GM18951 (cell line): Measurements from ENCODE around the gene HAGHL.
"Not testable (repeated sequence)": the region's sequence is repeated elsewhere in the genome, so short reads cannot be mapped to it uniquely, and the experiment has no call there.

Experiments
- POLR2A ChIP-seq: IDR thresholded peaks from 4 replicates; pipeline ENCODE4 v1.6.1; 2011; ENCODE audit warnings: mild to moderate bottlenecking; ENCODE audit not compliant: insufficient read length, insufficient read depth; ENCODE audit errors: extremely low read depth
- in situ Hi-C: fragments of 300-500 bp; cut with MboI; formaldehyde crosslinking; loops from one replicate; pipeline ENCODE4 v1.12.0; 2022; ENCODE audit warnings: low sequenced_read_pairs, mixed read lengths, inconsistent platforms; ENCODE audit not compliant: unreplicated experiment

Gene HAGHL

GRCh38 chr16:741986-742629 is 15.2 kb downstream of the HAGHL start:
- no peak for TF ChIP-seq POLR2A
- in situ Hi-C loops = no loop called here

GRCh38 chr16:742894-743293 is 16.0 kb downstream of the HAGHL start:
- in situ Hi-C loops = not testable (repeated sequence)

DNA sequence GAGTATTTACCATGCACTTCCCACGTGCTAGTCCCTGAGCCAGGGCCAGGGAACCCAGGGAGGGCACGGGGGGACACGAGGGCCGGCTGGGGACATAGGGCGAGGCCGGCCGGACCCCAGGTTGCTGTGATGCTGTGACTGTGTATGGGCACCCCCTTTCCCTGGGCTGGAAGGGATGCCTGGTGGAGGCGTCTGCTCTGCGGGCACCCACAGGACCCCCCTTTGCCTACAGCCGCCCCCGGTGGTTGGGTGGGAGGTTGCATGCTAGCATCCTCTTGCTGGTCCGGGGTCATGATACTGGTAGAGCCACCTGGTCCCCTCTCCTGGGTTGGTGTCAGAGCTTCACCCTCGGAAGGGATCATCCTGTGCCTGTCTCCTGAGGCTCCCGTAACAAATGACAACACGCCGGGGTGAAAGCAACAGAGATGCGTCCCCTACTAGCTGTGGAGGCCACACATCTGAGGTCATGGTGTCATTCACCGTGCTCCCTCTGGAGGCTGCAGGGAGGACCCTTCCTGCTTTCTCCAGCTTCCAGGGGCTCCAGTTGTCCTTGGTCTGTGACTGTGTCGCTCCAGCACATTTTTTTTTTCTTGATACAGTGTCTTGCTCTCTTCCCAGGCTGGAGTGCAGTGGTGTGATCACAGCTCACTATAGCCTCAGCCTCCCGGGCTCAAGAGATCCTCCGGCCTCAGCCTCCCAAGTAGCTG is 17.0 kb downstream of the HAGHL start:
- TF ChIP-seq POLR2A = no peak
- in situ Hi-C loops = no loop called here

GRCh38 chr16:745739-746138 is 18.8 kb downstream of the HAGHL start:
- in situ Hi-C loops = no loop called here
- TF ChIP-seq POLR2A = no peak

DNA sequence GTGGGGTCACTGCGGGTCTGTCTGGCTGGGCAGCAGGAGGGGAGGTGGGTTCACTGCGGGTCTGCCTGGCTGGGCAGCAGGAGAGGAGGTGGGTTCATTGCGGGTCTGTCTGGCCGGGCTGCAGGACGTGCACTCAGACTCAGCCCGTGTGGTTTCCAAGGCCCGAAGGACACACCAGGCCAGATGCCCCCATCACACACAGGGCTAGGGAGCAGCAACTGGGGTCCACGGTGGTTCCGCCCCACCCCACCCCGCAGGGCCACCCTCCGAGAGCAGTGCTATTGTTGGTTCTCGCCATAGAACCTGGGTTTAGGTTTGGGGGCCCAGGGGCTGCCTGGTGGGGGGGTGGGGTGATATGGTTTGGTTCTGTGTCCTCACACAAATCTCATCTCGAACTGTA is 19.7 kb downstream of the HAGHL start:
- in situ Hi-C loops = no loop called here
- no peak for TF ChIP-seq POLR2A

GRCh38 chr16:747978-748746 is 21.3 kb downstream of the HAGHL start:
- in situ Hi-C loops = no loop called here
- no peak for TF ChIP-seq POLR2A

- TF ChIP-seq POLR2A = no peak
- in situ Hi-C loops = no loop called here
These were observed 22.1 kb downstream of the HAGHL start for GRCh38 chr16:749010-749409.

GRCh38 chr16:750485-750884 is 23.6 kb downstream of the HAGHL start:
- no peak for TF ChIP-seq POLR2A
- in situ Hi-C loops = no loop called here

- no peak for TF ChIP-seq POLR2A
- in situ Hi-C loops = no loop called here
These were observed 24.5 kb downstream of the HAGHL start for GRCh38 chr16:751152-752006.

DNA sequence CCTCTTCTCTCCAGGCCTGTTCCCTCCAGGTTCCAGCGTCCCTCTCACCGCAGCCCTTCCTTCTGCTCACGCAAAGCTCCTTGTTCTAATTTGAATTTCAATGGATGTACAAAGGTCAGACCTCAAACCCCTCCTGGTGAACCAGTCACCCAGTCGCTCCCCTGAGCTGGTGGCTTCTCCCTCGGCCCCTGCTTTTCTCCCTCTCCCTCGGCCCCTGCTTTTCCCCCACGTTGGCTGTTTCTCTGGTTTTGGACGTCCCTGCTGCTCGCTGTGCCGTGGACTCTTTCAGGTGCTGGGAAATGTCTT is 25.1 kb downstream of the HAGHL start:
- in situ Hi-C loops = no loop called here

DNA sequence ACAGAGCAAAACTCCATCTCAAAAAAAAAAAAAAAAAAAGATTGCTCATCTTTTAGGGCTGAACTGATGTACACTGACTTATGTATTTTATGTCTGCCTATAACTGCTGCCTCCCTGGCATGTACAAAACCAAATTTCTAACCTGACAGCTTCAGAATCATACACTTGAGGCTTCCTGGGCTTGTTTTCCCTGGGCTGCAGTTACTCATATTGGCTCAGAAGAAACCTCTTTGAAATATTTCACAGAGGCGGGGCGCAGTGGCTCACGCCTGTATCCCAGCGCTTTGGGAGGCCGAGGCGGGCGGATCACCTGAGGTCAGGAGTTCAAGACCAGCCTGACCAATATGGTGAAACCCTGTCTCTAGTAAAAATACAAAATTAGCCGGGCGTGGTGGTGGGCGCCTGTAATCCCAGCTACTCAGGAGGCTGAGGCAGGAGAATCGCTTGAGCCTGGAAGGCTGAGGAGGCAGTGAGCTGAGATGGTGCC is 27.3 kb downstream of the HAGHL start:
- in situ Hi-C loops = not testable (repeated sequence)

More for the DNA sequence above, 25.1 kb downstream of the HAGHL start:
- TF ChIP-seq POLR2A = no peak

GRCh38 chr16:754656-755055 is 27.8 kb downstream of the HAGHL start:
- no peak for TF ChIP-seq POLR2A
- in situ Hi-C loops = no loop called here

- no peak for TF ChIP-seq POLR2A
- in situ Hi-C loops = no loop called here
These were observed 29.5 kb downstream of the HAGHL start for GRCh38 chr16:756428-756827.
